GM04503 (cell line): ENCODE data around the gene SLC16A1.
"Not testable (repeated sequence)": the region's sequence is repeated elsewhere in the genome, so short reads cannot be mapped to it uniquely, and the experiment has no call there.

ENCODE experiments used
- DNase-seq: peaks from one replicate; pipeline ENCODE4 v3.0.0-alpha.2; 2012; ENCODE audit warnings: low read depth

The SLC16A1 gene

GRCh38 chr1:112923959-112924349, 32.0 kb downstream of the SLC16A1 start:
- no peak for DNase-seq

GRCh38 chr1:112923234-112923958, 32.6 kb downstream of the SLC16A1 start:
- no peak for DNase-seq

GRCh38 chr1:112911506-112912220, 44.3 kb downstream of the SLC16A1 start:
- no peak for DNase-seq

- DNase-seq = no peak
Measured at GRCh38 chr1:112909847-112910246, 46.1 kb downstream of the SLC16A1 start.

GRCh38 chr1:112906150-112906698, 49.8 kb downstream of the SLC16A1 start:
- no peak for DNase-seq

- DNase-seq = no peak
Measured at GRCh38 chr1:112905395-112906149, 50.4 kb downstream of the SLC16A1 start.

- no peak for DNase-seq
Measured at GRCh38 chr1:112904831-112905261, 51.1 kb downstream of the SLC16A1 start.

GRCh38 chr1:112904071-112904830, 51.7 kb downstream of the SLC16A1 start:
- peak; percentile 33 for DNase-seq

GRCh38 chr1:112902221-112902620, 53.8 kb downstream of the SLC16A1 start:
- no peak for DNase-seq

- no peak for DNase-seq
Measured at GRCh38 chr1:112901387-112901786, 54.6 kb downstream of the SLC16A1 start.

GRCh38 chr1:112896783-112897182, 59.2 kb downstream of the SLC16A1 start:
- DNase-seq = no peak

GRCh38 chr1:112894561-112895011, 61.4 kb downstream of the SLC16A1 start:
- no peak for DNase-seq

- DNase-seq = no peak
Measured at GRCh38 chr1:112894010-112894292, 62.0 kb downstream of the SLC16A1 start.

- no peak for DNase-seq
Measured at GRCh38 chr1:112893288-112894009, 62.5 kb downstream of the SLC16A1 start.

GRCh38 chr1:112889906-112890305, 66.1 kb downstream of the SLC16A1 start:
- not testable (repeated sequence) for DNase-seq

GRCh38 chr1:112889052-112889768, 66.8 kb downstream of the SLC16A1 start:
- DNase-seq = no peak

GRCh38 chr1:112888630-112889029, 67.4 kb downstream of the SLC16A1 start:
- DNase-seq = no peak

- DNase-seq = no peak
Measured at GRCh38 chr1:112887599-112888283, 68.3 kb downstream of the SLC16A1 start.

GRCh38 chr1:112884996-112885395, 71.0 kb downstream of the SLC16A1 start:
- DNase-seq = not testable (repeated sequence)

- no peak for DNase-seq
Measured at GRCh38 chr1:112882271-112882744, 73.7 kb downstream of the SLC16A1 start.
